SK-N-DZ (cell line): ENCODE results near the gene PLA2G2D. TPM values are rescaled to one million over a fixed set of nuclear protein-coding genes. Genes with fewer than 3 reads are reported as not detected.
A peak's percentile ranks its signal among the peaks of the same experiment; 100 is the strongest.

Experiments used
- DNase-seq: peaks from one replicate; pipeline ENCODE4 v3.0.0-alpha.2; 2015; ENCODE audit warnings: low spot score
- polyA plus RNA-seq, 2 experiments: library from polyadenylated mRNA; depleted of rRNA; stranded (reverse); fragments of >200 nt; gene quantifications; 2 replicates each; pipeline ENCODE4 v1.2.3, GENCODE V29; 2014

The PLA2G2D gene
- polyA plus RNA-seq (2014; cell fraction: cytosol; rRNA removed): not detected in 2 replicates
- not detected in 2 replicates for polyA plus RNA-seq (2014; cell fraction: nucleus; rRNA removed)

- no peak for DNase-seq
These were observed at the start of gene PLA2G2D for GRCh38 chr1:20119347-20119746. PLA2G2D (minus strand) TSS chr1:20119536; CDS start chr1:20119498, 38 bp downstream.

- peak; percentile 6 for DNase-seq
These were observed 49.5 kb upstream of the PLA2G2D start for GRCh38 chr1:20168564-20169491.

GRCh38 chr1:20167126-20167525, 47.8 kb upstream of the PLA2G2D start:
- no peak for DNase-seq

- no peak for DNase-seq
These were observed 46.7 kb upstream of the PLA2G2D start for GRCh38 chr1:20166051-20166450.

- DNase-seq: no peak
These were observed 46.2 kb upstream of the PLA2G2D start for GRCh38 chr1:20165522-20165951.

- DNase-seq: no peak
These were observed 45.4 kb upstream of the PLA2G2D start for GRCh38 chr1:20164694-20165202.

GRCh38 chr1:20160034-20160433, 40.7 kb upstream of the PLA2G2D start:
- DNase-seq: no peak

- no peak for DNase-seq
These were observed 39.2 kb upstream of the PLA2G2D start for GRCh38 chr1:20158358-20159070.

GRCh38 chr1:20154301-20154831, 35.0 kb upstream of the PLA2G2D start:
- DNase-seq: no peak

GRCh38 chr1:20153000-20153418, 33.7 kb upstream of the PLA2G2D start:
- no peak for DNase-seq

GRCh38 chr1:20152599-20152930, 33.2 kb upstream of the PLA2G2D start:
- DNase-seq: no peak

- DNase-seq: peak; percentile 47
These were observed 32.7 kb upstream of the PLA2G2D start for GRCh38 chr1:20151906-20152598.

- no peak for DNase-seq
These were observed 31.6 kb upstream of the PLA2G2D start for GRCh38 chr1:20150969-20151368.

GRCh38 chr1:20150326-20150705, 31.0 kb upstream of the PLA2G2D start:
- DNase-seq: no peak

GRCh38 chr1:20149601-20150325, 30.4 kb upstream of the PLA2G2D start:
- no peak for DNase-seq

- no peak for DNase-seq
These were observed 29.5 kb upstream of the PLA2G2D start for GRCh38 chr1:20148571-20149500.

- no peak for DNase-seq
These were observed 28.7 kb upstream of the PLA2G2D start for GRCh38 chr1:20147846-20148570.

- DNase-seq: no peak
These were observed 24.6 kb upstream of the PLA2G2D start for GRCh38 chr1:20143734-20144565.
